Measurements from ENCODE around the gene GPSM1. TPM values are rescaled to one million over a fixed set of nuclear protein-coding genes. Genes with fewer than 3 reads are reported as not detected.
"Not testable (repeated sequence)": the region's sequence is repeated elsewhere in the genome, so short reads cannot be mapped to it uniquely, and the experiment has no call there.

Gene GPSM1
- total RNA-seq, 2 donors from 2014 or later = 2.3 to 3.4 TPM

GRCh38 chr9:136405481-136405880, 78.1 kb downstream of the GPSM1 start:
- Histone ChIP-seq H3K4me1 (peaks cover 7% of the 10 kb centered on the region), H3K27ac (no peak overlapping the region), H3K36me3 (no peaks in the 10 kb centered on the region), H3K9ac (ENCODE audit: low read depth in 2 of 2, low read length in 2 of 2) (no peak overlapping the region), H3K4me3 (no peak overlapping the region), H3K9me3 (no peaks in the 10 kb centered on the region), H3K27me3 (no peaks in the 10 kb centered on the region)
- intact Hi-C loops (cut with DNase I) = loop anchor here (10.0 kb wide), 1 partner anchor 61 kb away; no protein-coding TSS in a partner anchor
- DNase-seq = no peak
- TF ChIP-seq CTCF (IDR thresholded peaks at IDR 0.05) = no peak

DNA sequence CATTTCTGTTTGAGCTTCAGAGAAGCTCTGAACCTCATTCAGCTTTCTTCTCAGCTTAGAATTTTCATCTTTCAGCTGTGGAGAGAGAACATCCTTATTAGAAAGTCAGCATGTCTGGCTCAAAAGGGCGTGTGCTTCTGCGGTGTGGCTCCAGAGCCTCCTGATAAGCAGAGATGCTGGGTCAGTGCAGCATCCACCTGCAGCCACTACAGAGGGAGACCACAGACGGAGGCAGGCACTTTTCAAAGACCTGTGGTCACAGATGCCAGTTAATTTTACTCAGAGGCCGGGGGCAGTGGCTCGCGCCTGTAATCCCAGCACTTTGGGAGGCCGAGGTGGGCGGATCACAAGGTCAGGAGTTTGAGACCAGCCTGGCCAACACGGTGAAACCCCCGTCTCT, 78.6 kb downstream of the GPSM1 start:
- H3K9ac ChIP-seq (ENCODE audit: low read depth in 2 of 2, low read length in 2 of 2); H3K36me3 ChIP-seq; DNase-seq; H3K27ac ChIP-seq; H3K27me3 ChIP-seq; H3K4me1 ChIP-seq; H3K4me3 ChIP-seq; H3K9me3 ChIP-seq: not testable (repeated sequence)
- intact Hi-C loops (cut with DNase I) = loop anchor here (10.0 kb wide), 1 partner anchor 61 kb away; no protein-coding TSS in a partner anchor

DNA sequence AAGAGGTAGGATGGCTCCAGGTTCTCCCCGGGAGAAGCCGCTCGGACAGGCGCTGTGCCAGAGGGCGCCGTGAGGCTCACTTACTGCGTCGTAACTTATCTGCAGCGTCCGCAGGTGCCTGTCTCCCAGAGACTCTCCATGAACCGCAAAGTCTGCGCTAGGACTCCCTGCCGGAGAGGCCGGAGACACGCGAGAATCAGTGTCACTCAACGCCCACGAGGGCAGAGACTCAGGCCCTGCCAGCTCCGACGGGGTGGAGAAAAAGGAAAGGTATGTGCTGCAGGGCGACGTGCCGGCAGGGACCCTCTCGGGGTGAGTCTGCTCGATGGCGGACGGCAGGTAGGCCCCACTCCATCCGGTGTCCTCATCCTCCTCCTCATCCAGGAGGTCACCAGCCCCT, 79.7 kb downstream of the GPSM1 start:
- H3K4me3 ChIP-seq; H3K9ac ChIP-seq (ENCODE audit: low read depth in 2 of 2, low read length in 2 of 2); H3K9me3 ChIP-seq; H3K27ac ChIP-seq; DNase-seq; H3K27me3 ChIP-seq; H3K36me3 ChIP-seq: not testable (repeated sequence)
- intact Hi-C loops (cut with DNase I) = loop anchor here (10.0 kb wide), 1 partner anchor 62 kb away; no protein-coding TSS in a partner anchor
- peaks cover 16% of the 10 kb centered on the region for H3K4me1 ChIP-seq

GRCh38 chr9:136407911-136408310, 80.6 kb downstream of the GPSM1 start:
- Histone ChIP-seq H3K4me3 (no peak overlapping the region), H3K4me1 (peaks cover 16% of the 10 kb centered on the region), H3K9me3 (no peaks in the 10 kb centered on the region), H3K27ac (no peak overlapping the region), H3K36me3 (peaks cover 2% of the 10 kb centered on the region), H3K27me3 (no peaks in the 10 kb centered on the region), H3K9ac (ENCODE audit: low read depth in 2 of 2, low read length in 2 of 2) (no peak overlapping the region)
- no peak for TF ChIP-seq CTCF (IDR thresholded peaks at IDR 0.05)
- intact Hi-C loops (cut with DNase I) = loop anchor here (10.0 kb wide), 1 partner anchor 63 kb away; no protein-coding TSS in a partner anchor
- no peak for DNase-seq

Other genes starting within 250 kb of the GPSM1 start
- 10 to 100 TPM; 20.3 to 21.0 TPM for gene NACC2, start 232.2 kb upstream of the GPSM1 start, total RNA-seq
- 10 to 100 TPM; 40.9 to 67.2 TPM for gene TMEM250, start 208.7 kb upstream of the GPSM1 start, total RNA-seq
- not detected for gene LHX3, start 122.4 kb upstream of the GPSM1 start, total RNA-seq
- gene QSOX2, start 81.7 kb upstream of the GPSM1 start, total RNA-seq = 10 to 100 TPM in 1 of 2 donors, 1 to 10 TPM in 1; 4.9 to 12.0 TPM
- under 1 TPM; 0.30 to 0.48 TPM for gene CCDC187, start 23.4 kb upstream of the GPSM1 start, total RNA-seq
- 10 to 100 TPM; 10.0 to 10.8 TPM for gene DNLZ, start 36.2 kb downstream of the GPSM1 start, total RNA-seq
- 1 to 10 TPM; 1.2 to 1.7 TPM for gene CARD9, start 46.1 kb downstream of the GPSM1 start, total RNA-seq
- 1 to 10 TPM; 6.0 to 9.7 TPM for gene SNAPC4, start 72.6 kb downstream of the GPSM1 start, total RNA-seq
- gene ENTR1, start 83.1 kb downstream of the GPSM1 start, total RNA-seq = 10 to 100 TPM; 24.5 to 48.4 TPM
- 10 to 100 TPM; 56.1 to 60.9 TPM for gene PMPCA, start 83.1 kb downstream of the GPSM1 start, total RNA-seq
- 10 to 100 TPM in 1 of 2 donors, 1 to 10 TPM in 1; 8.3 to 12.1 TPM for gene INPP5E, start 112.3 kb downstream of the GPSM1 start, total RNA-seq
- gene SEC16A, start 155.5 kb downstream of the GPSM1 start, total RNA-seq = 100 to 1,000 TPM in 1 of 2 donors, 10 to 100 TPM in 1; 66.2 to 104 TPM
- gene NOTCH1, start 218.5 kb downstream of the GPSM1 start, total RNA-seq = 10 to 100 TPM; 49.3 to 99.4 TPM